GM12892 (cell line): ENCODE results near the gene NCAM2.

Experiments used
- POLR2A ChIP-seq: IDR thresholded peaks from 2 replicates; pipeline ENCODE4 v1.6.1; 2011; ENCODE audit warnings: low read depth, low read length, control low read depth
- POLR2AphosphoS5 ChIP-seq: IDR thresholded peaks from 2 replicates; pipeline ENCODE4 v1.6.1; 2011; ENCODE audit warnings: low read depth, low read length, control low read depth
- TAF1 ChIP-seq: IDR thresholded peaks from 2 replicates; pipeline ENCODE4 v1.6.1; 2011; ENCODE audit warnings: low read depth, mild to moderate bottlenecking, control low read depth, low read length, borderline replicate concordance

DNA sequence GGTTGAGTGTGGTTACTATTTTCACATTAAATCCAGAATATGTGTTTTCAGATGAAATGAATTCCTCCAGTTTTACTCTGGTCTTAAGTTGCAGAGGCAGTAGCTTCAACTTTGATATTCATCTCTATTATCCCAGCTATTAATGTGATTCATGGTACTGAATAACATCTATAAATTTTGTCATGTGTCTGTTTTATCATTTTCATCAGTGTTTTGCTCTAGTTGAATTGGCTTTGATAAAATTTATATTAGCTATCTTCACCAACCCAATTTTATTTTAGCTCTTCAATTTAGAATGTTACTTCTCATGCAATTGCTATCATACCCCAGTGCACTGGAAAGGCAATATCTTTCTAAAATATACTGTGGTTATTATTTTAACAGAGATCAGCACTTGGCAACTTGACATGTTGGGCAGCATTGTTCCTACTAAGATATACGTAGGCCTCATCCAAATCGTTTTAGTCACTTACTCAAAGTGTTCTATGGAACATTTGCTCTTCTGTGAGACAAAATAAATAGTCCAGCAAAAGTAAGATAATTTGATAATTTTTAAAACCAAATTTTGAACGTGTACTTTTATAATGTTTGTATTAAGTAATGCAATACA lies 184.3 kb downstream of the NCAM2 start:
- no peak for TF ChIP-seq POLR2A
- no peak for TF ChIP-seq TAF1
- TF ChIP-seq POLR2AphosphoS5, result no peak
